Activated CD4-positive, alpha-beta T cell treated with anti-CD3 and anti-CD28 coated beads, Interleukin-2, amount 10 ng/mL, durations not matched to agents 7 days and 5 days (primary cell): ENCODE results near the gene DYNLT1. TPM values are rescaled to one million over a fixed set of nuclear protein-coding genes. Genes with fewer than 3 reads are reported as not detected.

ENCODE experiments used
- CTCF ChIA-PET: fragments of 350-600 bp; sonication (Branson Sonifier 250); formaldehyde crosslinking; loops from one replicate; lab custom pipeline; 2021; ENCODE audit warnings: antibody characterized with exemption; lab: Charles Lee
- POLR2A ChIA-PET: fragments of 350-600 bp; sonication (Branson Sonifier 250); formaldehyde crosslinking; loops from one replicate; lab custom pipeline; 2021; ENCODE audit warnings: antibody characterized with exemption; lab: Charles Lee
- DNase-seq: peaks from one replicate; pipeline ENCODE4 v3.0.0-alpha.2; 2020
- H3K27ac Mint-ChIP-seq: one replicate; pipeline ENCODE4 v1.8.0; 2021; ENCODE audit warnings: mild to moderate bottlenecking, moderate library complexity, mixed read lengths
- H3K27me3 Mint-ChIP-seq: one replicate; pipeline ENCODE4 v1.8.0; 2021; ENCODE audit warnings: mixed read lengths
- H3K36me3 Mint-ChIP-seq: one replicate; pipeline ENCODE4 v1.8.0; 2021; ENCODE audit warnings: low read depth, mixed read lengths
- H3K4me1 Mint-ChIP-seq: one replicate; pipeline ENCODE4 v1.8.0; 2021; ENCODE audit warnings: mixed read lengths
- H3K4me3 Mint-ChIP-seq: one replicate; pipeline ENCODE4 v1.8.0; 2021; ENCODE audit warnings: mild to moderate bottlenecking, moderate library complexity, mixed read lengths
- H3K9me3 Mint-ChIP-seq: one replicate; pipeline ENCODE4 v1.8.0; 2021; ENCODE audit warnings: mixed read lengths
- total RNA-seq, 2 experiments: library from RNA; stranded (reverse); gene quantifications; one replicate each; pipeline ENCODE4 v1.2.3, GENCODE V29; 2021

The DYNLT1 gene
- total RNA-seq, 2 experiments from 2014 or later: 81.4 to 102 TPM

DNA sequence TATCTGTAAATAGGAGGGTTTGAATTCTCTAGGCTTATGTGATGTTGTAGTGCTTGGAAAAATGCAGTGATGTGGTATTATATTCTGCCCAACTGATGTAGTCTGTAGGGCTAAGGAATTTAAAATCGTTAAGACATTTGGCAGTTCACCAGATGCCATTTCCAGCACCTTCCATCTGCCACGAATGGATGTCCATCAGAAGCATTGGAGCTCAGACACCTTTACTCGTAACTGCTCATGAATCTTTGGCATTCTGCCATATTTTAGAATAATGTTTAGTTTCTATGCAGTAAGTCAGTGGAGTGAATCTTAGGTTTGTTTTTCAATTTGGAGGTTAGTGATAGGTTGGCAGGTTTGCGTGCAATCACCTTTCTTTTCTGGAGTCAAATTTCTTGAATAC is 3.0 kb upstream of the DYNLT1 start:
- DNase-seq: no peak
- Mint-ChIP-seq H3K27me3 (no peaks in the 10 kb centered on the region), H3K9me3 (no peaks in the 10 kb centered on the region), H3K4me3 (no peak overlapping the region), H3K36me3 (peaks cover 22% of the 10 kb centered on the region), H3K27ac (no peak overlapping the region), H3K4me1 (peaks cover 64% of the 10 kb centered on the region)
- POLR2A ChIA-PET: no interaction called here
- CTCF ChIA-PET: interaction anchor here (1.7 to 2.1 kb wide), 2 partner anchors 12 to 433 kb away, joined by 5 to 10 read pairs; no protein-coding TSS in a partner anchor

DNA sequence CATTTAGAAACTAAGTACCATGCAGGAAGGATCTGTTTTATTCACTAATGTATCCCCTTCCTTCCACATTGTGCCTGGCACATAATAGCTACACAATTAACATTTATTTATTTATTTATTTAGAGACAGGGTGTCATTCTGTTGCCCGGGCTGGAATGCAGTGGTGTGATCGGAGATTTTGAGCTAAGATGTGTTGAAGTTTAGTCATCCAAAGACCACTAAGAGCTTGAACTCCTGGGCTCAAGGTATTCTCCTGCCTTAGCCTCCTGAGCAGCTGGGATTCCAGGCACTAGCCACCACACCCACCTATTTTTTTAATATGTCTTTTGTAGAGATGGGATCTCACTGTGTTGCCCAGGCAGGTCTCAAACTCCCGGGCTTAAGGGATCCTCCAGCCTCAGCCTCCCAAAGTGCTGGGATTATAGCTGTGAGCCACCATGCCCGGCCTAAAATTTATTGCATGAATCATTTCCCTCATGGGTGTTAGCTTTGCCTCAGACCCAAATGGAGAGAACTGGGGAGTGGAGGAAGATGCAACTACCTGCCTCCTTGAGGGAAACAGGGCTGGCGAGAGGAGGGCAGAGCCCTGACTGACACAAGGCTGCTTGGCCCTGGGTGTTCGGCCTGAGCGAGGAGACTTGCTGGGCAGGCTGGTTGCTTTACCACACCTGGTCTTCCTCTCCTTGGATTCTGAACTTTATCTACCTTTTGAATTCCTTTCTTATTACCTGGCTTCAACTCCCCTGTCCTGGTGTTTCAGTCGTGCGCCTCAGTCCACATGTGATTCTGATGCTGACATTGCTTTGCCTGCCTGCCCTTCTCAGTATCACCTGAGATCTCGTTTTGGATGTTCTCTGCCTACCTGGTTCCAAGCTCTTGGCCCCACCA is 1.7 kb upstream of the DYNLT1 start:
- CTCF ChIA-PET: interaction anchor here (0.6 to 2.3 kb wide), 8 partner anchors 9 to 432 kb away, joined by 3 to 10 read pairs (median 5); no protein-coding TSS in a partner anchor
- H3K4me3 Mint-ChIP-seq: peak overlapping the region; percentile 81
- H3K9me3 Mint-ChIP-seq: no peaks in the 10 kb centered on the region
- peaks cover 30% of the 10 kb centered on the region for H3K36me3 Mint-ChIP-seq
- DNase-seq: no peak
- POLR2A ChIA-PET: no interaction called here
- peaks cover 68% of the 10 kb centered on the region for H3K4me1 Mint-ChIP-seq
- H3K27ac Mint-ChIP-seq: peak overlapping the region; percentile 89
- H3K27me3 Mint-ChIP-seq: no peaks in the 10 kb centered on the region

DNA sequence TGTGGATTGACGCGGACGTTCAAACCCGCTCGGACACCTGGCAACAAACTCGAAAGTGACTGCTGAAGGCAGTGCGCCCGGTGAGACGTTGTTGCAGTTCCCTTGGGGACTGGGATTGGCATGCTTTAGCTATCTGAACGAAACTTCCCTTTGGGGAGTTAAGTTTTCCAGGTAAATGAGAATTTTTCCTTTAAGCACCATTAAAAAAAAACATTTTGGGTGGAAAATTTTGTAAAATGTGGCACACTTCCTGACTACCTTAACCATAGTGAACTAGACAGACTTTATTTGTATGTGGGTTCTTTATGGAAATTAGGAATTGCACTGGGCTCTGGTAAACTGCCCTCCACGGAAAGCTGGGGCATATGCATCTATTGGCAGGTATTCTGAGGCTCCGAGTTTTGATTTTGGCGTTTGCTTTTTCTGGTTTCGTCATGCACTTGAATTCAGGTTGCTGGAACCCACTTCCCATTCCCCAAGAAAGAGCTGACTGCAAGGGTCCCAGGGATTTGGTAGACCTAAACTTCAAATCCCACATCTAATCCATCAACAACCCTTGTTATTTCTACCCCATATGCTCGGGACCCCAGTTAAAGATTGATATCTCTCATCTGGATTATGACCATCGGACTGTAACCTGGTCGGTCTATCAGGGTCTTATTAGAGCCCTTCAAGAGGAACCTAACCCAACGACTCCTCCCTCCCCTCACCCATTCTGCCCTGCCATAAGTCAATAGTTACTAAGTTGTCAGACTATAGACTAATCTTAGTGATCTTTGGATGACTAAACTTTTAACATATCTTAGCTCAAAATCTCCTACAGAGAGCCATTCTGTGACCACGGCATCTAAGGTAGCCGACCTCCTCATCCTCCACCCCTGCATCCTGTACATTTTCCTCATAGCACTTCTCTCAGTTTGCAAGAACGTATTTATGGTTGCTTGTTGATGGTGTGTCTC is 800 bp upstream of the DYNLT1 start:
- H3K9me3 Mint-ChIP-seq: no peaks in the 10 kb centered on the region
- POLR2A ChIA-PET: interaction anchor here (0.9 to 2.6 kb wide), 2 partner anchors 8 to 10 kb away, joined by 3 to 32 read pairs; no protein-coding TSS in a partner anchor
- CTCF ChIA-PET: interaction anchor here (0.6 to 2.3 kb wide), 10 partner anchors 8 to 424 kb away, joined by 3 to 10 read pairs (median 4); no protein-coding TSS in a partner anchor
- H3K4me1 Mint-ChIP-seq: peaks cover 71% of the 10 kb centered on the region
- peaks cover 36% of the 10 kb centered on the region for H3K36me3 Mint-ChIP-seq
- H3K4me3 Mint-ChIP-seq: peak overlapping the region; percentile 81
- H3K27me3 Mint-ChIP-seq: no peaks in the 10 kb centered on the region
- H3K27ac Mint-ChIP-seq: peak overlapping the region; percentile 89
- no peak for DNase-seq

DNA sequence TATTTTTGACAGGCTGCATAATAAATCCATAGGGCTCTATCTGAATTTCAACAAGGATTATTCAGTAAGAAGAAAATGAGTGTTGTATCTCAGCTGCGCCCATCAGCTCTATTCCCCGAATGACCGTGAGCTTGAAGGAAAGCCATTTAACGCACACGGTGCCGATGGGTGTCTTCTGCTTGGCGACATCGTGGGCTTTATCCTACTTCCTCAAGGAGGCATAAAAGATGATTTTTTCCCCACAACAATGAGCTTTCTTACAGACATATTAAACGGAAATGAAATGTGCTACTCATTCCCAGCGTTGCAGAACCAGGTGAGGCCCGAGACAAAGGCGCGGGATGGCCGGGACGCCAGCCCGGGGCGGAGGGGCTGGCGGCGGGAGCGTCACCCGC is 710 bp downstream of the DYNLT1 start:
- Mint-ChIP-seq H3K4me1 (peaks cover 73% of the 10 kb centered on the region), H3K9me3 (no peaks in the 10 kb centered on the region), H3K4me3 (peak overlapping the region; percentile 95), H3K27me3 (no peaks in the 10 kb centered on the region), H3K36me3 (peaks cover 46% of the 10 kb centered on the region), H3K27ac (peak overlapping the region; percentile 91)
- POLR2A ChIA-PET: interaction anchor here (2.6 kb wide), 1 partner anchor 10 kb away, joined by 32 read pairs; no protein-coding TSS in a partner anchor
- DNase-seq: no peak
- CTCF ChIA-PET: interaction anchor here (0.6 to 2.3 kb wide), 6 partner anchors 9 to 280 kb away, joined by 3 to 10 read pairs (median 6); no protein-coding TSS in a partner anchor

DNA sequence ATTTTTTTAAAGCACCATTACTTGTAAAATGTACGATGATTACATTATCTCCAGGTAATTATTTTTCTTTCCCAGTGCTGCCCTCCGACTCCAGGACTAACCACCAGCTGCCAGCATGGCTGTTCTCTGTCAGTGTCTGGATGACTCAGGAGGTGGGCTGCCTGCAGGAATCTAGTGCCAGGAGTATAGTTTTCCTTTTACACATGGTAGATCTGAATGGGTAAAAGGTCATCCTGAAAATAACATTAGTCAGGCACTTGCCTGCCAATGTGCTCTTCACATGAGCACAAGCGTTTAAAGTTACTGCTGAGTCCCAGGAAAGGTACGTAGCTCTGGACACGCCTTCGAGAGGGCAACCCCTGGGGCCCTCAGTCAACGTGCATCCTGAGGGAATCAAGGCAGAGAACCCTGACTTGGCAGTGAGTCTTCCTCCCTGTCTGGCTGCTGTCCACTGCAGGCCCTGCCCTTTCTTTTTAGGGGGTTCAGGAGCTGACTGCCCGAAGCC is 2.4 kb downstream of the DYNLT1 start:
- H3K9me3 Mint-ChIP-seq: no peaks in the 10 kb centered on the region

DNA sequence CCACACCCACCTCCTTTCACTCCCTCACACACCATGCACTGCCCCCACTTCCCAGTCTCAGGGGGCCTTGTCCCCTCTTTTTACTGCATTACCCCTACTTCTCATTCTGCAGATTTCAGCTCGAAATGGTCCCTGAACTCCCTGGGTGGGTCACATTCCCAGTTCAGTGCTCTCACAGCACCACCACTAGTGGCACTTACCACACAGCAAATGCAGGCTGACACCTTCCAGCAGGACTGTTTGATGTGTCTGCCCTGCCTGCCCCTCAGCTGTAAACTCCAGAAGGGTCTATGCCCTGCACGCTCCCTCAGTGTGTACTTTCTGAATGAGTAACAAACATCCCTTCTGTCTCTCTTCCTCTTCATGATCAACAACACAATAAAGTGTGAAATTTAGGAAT is 4.0 kb downstream of the DYNLT1 start:
- Mint-ChIP-seq H3K4me1 (peaks cover 67% of the 10 kb centered on the region), H3K36me3 (peaks cover 68% of the 10 kb centered on the region), H3K27me3 (no peaks in the 10 kb centered on the region), H3K27ac (peak overlapping the region; percentile 66), H3K4me3 (peak overlapping the region; percentile 17), H3K9me3 (no peaks in the 10 kb centered on the region)
- CTCF ChIA-PET: interaction anchor here (1.4 to 2.0 kb wide), 3 partner anchors 10 to 33 kb away, joined by 4 read pairs; no protein-coding TSS in a partner anchor
- POLR2A ChIA-PET: interaction anchor here (0.9 kb wide), 1 partner anchor 51 kb away, joined by 4 read pairs; no protein-coding TSS in a partner anchor
- DNase-seq: no peak

More for the DNA sequence above, 2.4 kb downstream of the DYNLT1 start:
- H3K27ac Mint-ChIP-seq: peak overlapping the region; percentile 91
- H3K27me3 Mint-ChIP-seq: no peaks in the 10 kb centered on the region
- peaks cover 57% of the 10 kb centered on the region for H3K36me3 Mint-ChIP-seq
- DNase-seq: no peak
- ChIA-PET POLR2A (no interaction called here), CTCF (interaction anchor here (1.2 to 2.0 kb wide), 2 partner anchors 14 to 49 kb away, joined by 3 to 4 read pairs; no protein-coding TSS in a partner anchor)
- peaks cover 70% of the 10 kb centered on the region for H3K4me1 Mint-ChIP-seq
- H3K4me3 Mint-ChIP-seq: peak overlapping the region; percentile 95

DNA sequence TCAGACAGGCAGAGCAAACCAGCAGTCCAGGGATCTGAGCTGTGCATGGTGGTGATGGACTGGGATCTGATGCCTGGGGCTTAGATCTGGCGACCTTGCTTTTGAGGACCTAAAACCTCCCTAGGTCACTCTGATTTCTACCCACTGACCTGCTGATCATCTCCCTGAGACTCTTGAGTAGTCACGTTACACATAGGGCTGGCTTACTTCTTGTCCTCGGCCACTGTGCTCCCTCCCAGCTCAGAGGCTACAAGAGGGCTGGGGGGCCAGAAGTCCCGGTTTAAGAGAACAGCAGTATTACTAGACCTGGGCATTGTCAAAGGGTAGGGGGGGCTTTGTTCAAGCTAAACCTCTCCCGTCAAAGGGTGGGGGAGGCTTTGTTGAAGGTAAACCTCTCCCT is 5.5 kb downstream of the DYNLT1 start:
- ChIA-PET CTCF (interaction anchor here (0.9 to 1.5 kb wide), 3 partner anchors 8 to 15 kb away, joined by 3 to 4 read pairs (median 4); no protein-coding TSS in a partner anchor), POLR2A (no interaction called here)
- Mint-ChIP-seq H3K27ac (peak overlapping the region; percentile 58), H3K4me1 (peaks cover 73% of the 10 kb centered on the region), H3K4me3 (no peak overlapping the region), H3K9me3 (no peaks in the 10 kb centered on the region), H3K36me3 (peaks cover 79% of the 10 kb centered on the region), H3K27me3 (no peaks in the 10 kb centered on the region)
- no peak for DNase-seq

DNA sequence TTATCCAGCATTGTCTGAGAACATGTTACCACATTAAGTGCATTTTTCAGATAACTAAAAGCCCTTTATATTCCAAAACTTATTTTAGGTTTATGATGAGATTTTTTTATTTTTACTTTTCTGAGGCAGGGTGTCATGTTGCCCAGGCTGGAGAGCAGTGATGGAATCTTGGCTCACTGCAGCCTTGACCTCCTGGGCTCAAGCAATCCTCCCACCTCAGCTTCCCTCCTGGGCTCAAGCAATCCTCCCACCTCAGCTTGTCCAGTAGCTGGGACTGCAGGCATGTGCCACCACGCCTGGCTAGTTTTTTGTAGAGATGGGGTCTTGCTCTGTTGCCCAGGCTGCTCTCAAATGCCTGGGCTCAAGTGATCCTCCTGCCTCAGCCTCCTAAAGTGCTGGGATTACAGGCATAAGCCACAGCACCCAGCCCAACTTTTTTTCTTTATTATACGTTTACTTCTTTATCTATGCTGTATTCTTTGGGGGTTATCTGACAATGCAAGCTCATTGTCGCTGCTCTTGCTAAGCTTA is 6.2 kb downstream of the DYNLT1 start:
- peaks cover 76% of the 10 kb centered on the region for H3K36me3 Mint-ChIP-seq
- peaks cover 73% of the 10 kb centered on the region for H3K4me1 Mint-ChIP-seq
- no peaks in the 10 kb centered on the region for H3K9me3 Mint-ChIP-seq
- no peaks in the 10 kb centered on the region for H3K27me3 Mint-ChIP-seq
- DNase-seq: no peak
- ChIA-PET CTCF (interaction anchor here (0.5 to 1.3 kb wide), 4 partner anchors 12 to 134 kb away, joined by 3 to 6 read pairs (median 4); no protein-coding TSS in a partner anchor), POLR2A (interaction anchor here (0.7 kb wide), 1 partner anchor 84 kb away, joined by 5 read pairs; no protein-coding TSS in a partner anchor)
- peak overlapping the region; percentile 58 for H3K27ac Mint-ChIP-seq
- no peak overlapping the region for H3K4me3 Mint-ChIP-seq

DNA sequence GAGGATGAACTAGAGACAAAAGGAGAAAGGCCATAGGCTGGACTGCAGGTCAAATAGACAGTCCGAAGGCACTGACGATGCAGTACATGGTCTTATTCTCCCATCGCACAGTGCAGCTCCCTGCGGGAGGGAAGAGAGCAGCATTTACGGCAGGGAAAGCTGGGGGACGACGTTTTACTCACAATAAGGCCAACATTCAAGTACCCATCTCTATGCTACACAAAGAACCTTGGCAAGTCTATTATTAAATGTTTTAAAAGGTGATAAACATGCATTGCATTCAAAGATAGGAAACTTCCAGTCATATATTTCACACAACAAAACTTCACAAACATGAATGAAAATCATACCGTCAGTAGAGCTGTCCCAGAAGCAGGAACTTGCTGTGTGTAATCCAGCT is 7.8 kb downstream of the DYNLT1 start:
- peak overlapping the region; percentile 57 for H3K27ac Mint-ChIP-seq

DNA sequence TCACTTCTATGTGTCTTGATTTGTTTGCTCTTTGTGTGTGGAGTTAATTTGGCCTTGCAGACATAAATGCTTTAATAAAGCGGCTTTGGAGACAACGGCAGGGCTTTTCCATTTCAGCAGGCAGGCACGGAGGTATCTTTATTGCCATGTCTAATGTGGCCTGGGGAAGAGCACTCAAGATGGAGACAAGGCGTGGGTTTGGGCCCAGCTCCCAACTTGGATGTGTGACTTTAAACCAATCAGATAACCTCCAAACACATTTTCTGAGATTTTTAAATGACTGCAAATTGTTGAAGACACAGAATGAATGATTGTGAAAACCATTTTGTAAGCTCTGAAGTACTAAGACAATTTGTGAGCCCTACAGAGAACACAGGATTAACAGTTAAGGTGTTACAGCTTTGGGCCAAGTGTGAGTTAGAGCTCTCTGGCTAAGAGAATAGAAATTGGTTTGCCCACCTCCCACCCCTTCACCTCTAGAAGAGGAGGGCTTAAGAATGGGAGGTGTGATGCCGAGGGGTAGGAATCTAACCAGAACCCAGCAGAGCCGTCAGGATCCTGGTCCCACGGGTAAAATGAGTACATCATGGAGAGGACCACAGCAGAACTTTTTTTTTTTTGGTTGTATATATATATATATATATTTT is 9.0 kb downstream of the DYNLT1 start:
- H3K4me3 Mint-ChIP-seq: no peak overlapping the region
- peaks cover 73% of the 10 kb centered on the region for H3K4me1 Mint-ChIP-seq
- ChIA-PET CTCF (interaction anchor here (1.1 kb wide), 1 partner anchor 20 kb away, joined by 4 read pairs; no protein-coding TSS in a partner anchor), POLR2A (interaction anchor here (0.9 to 1.0 kb wide), 2 partner anchors 9 to 28 kb away, joined by 3 read pairs; partner anchors contain the start of gene DYNLT1)
- H3K9me3 Mint-ChIP-seq: no peaks in the 10 kb centered on the region
- H3K27me3 Mint-ChIP-seq: no peaks in the 10 kb centered on the region
- peak overlapping the region; percentile 83 for H3K27ac Mint-ChIP-seq
- H3K36me3 Mint-ChIP-seq: peaks cover 73% of the 10 kb centered on the region
- no peak for DNase-seq

More for the DNA sequence above, 7.8 kb downstream of the DYNLT1 start:
- POLR2A ChIA-PET: no interaction called here
- H3K9me3 Mint-ChIP-seq: no peaks in the 10 kb centered on the region
- H3K4me3 Mint-ChIP-seq: no peak overlapping the region
- peaks cover 72% of the 10 kb centered on the region for H3K36me3 Mint-ChIP-seq
- no peaks in the 10 kb centered on the region for H3K27me3 Mint-ChIP-seq
- CTCF ChIA-PET: no interaction called here
- H3K4me1 Mint-ChIP-seq: peaks cover 70% of the 10 kb centered on the region
- no peak for DNase-seq
